LNCAP (cell line): Measurements from ENCODE around the gene DIPK1C.

Experiments
- CTCF ChIP-seq: fragments of 450-650 bp; IDR thresholded peaks from 2 replicates; pipeline ENCODE4 v1.5.1; 2017; ENCODE audit warnings: mild to moderate bottlenecking

Gene DIPK1C

GRCh38 chr18:74457043-74457724 is at the start of gene DIPK1C:
TSS of gene DIPK1C (minus strand) at chr18:74457308. CDS start at chr18:74457259, 49 bp downstream.
- TF ChIP-seq CTCF, result no peak

- no peak for TF ChIP-seq CTCF
Measured at GRCh38 chr18:74506448-74507084, 49.5 kb upstream of the DIPK1C start.

- TF ChIP-seq CTCF, result no peak
Measured at GRCh38 chr18:74505776-74506175, 48.7 kb upstream of the DIPK1C start.

GRCh38 chr18:74503137-74503536 is 46.0 kb upstream of the DIPK1C start:
- TF ChIP-seq CTCF, result no peak

- TF ChIP-seq CTCF, result no peak
Measured at GRCh38 chr18:74501386-74501785, 44.3 kb upstream of the DIPK1C start.

DNA sequence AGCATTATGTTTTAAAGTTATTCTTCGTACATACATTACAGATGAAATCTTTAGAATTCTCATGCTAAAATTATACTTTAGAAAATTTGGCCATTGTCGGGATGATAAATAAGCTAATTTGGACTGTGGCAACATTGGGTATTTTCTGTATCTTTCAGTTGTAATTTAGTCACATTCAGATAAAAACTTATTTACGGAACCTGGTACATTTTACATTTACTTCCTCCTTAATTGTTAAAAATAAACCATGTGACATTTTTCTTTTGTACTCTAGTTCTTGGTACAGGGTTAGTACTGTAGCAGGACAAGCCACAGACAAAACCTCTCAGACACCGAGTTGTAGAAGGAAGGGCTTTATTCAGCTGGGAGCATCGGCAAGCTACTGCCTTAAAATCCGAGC is 43.3 kb upstream of the DIPK1C start:
- no peak for TF ChIP-seq CTCF

DNA sequence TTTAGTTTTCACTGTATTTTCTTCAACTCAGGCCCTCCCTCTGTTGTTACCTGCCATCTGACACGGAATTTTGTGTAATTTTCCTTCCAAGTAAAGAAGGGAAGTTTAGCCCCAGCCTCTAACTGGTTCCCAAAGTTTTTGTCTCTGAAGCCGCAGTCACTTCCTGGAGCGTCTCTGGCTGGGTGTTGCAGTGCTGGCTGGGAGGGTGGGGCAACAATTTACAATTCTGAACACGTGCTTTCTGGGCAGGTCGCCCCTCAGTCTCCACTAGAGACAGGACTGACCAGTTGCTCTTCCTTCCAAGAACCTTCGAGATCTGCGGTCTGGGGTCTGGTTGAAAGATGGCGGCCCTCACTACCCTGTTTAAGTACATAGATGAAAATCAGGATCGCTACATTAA is 42.5 kb upstream of the DIPK1C start:
- TF ChIP-seq CTCF, result no peak
